H1 (cell line): Measurements from ENCODE around the gene VASN. TPM values are rescaled to one million over a fixed set of nuclear protein-coding genes. Genes with fewer than 3 reads are reported as not detected.

Source experiments
- CTCF ChIA-PET: fragments of 300-600 bp; sonication (Branson Sonifier 250); formaldehyde crosslinking; loops from one replicate; lab custom pipeline; 2021; ENCODE audit not compliant: partially characterized antibody; lab: Charles Lee
- POLR2A ChIA-PET: fragments of 300-600 bp; sonication (Branson Sonifier 250); formaldehyde crosslinking; loops from one replicate; lab custom pipeline; 2021; ENCODE audit warnings: inconsistent platforms; ENCODE audit not compliant: partially characterized antibody; lab: Charles Lee
- DNase-seq, 2 experiments: peaks; one replicate each; pipeline versions ENCODE4 v3.0.0 to v3.0.0-alpha.2; 2010 to 2022; ENCODE audit warnings: low spot score in 2 of 2, low read depth in 1 of 2, mixed read lengths in 1 of 2
- FAIRE-seq: peaks from 2 replicates; lab custom pipeline; 2011; peaks lifted over from hg19 to GRCh38; lab: Jason Lieb, UNC
- H2AFZ ChIP-seq: 2 replicates; pipeline ENCODE4 v1.8.1; 2012; ENCODE audit warnings: low read length, inconsistent platforms
- H2AK5ac ChIP-seq: 2 replicates; pipeline ENCODE4 v1.6.1; 2013; ENCODE audit warnings: low read depth, low read length
- H2BK120ac ChIP-seq: replicated peaks from 2 replicates; pipeline ENCODE3; 2013; ENCODE audit warnings: low read depth, low read length, inconsistent platforms
- H2BK12ac ChIP-seq: 2 replicates; pipeline ENCODE4 v1.6.1; 2013; ENCODE audit warnings: low read depth, low read length
- H2BK15ac ChIP-seq: 2 replicates; pipeline ENCODE4 v1.6.1; 2013; ENCODE audit warnings: low read length
- H2BK20ac ChIP-seq: 2 replicates; pipeline ENCODE4 v1.6.1; 2013; ENCODE audit warnings: low read length
- H2BK5ac ChIP-seq: 2 replicates; pipeline ENCODE4 v1.6.1; 2013; ENCODE audit warnings: low read depth, low read length
- H3K14ac ChIP-seq: 2 replicates; pipeline ENCODE4 v1.6.1; 2013; ENCODE audit warnings: inconsistent platforms; ENCODE audit not compliant: insufficient read length
- H3K18ac ChIP-seq: 2 replicates; pipeline ENCODE4 v1.6.1; 2013; ENCODE audit warnings: low read length; ENCODE audit errors: extremely low read depth
- H3K23ac ChIP-seq: 2 replicates; pipeline ENCODE4 v1.6.1; 2013; ENCODE audit warnings: inconsistent platforms; ENCODE audit not compliant: insufficient read length
- H3K23me2 ChIP-seq: 2 replicates; pipeline ENCODE4 v1.6.1; 2013; ENCODE audit warnings: low read depth, low read length
- H3K27ac ChIP-seq: 2 replicates; pipeline ENCODE4 v1.6.1; 2011; ENCODE audit warnings: low read depth, low read length, inconsistent platforms
- H3K27me3 ChIP-seq, 4 experiments: replicated peaks in 1 of 4; 1 replicate in 1 of 4; 2 replicates in 3 of 4; pipeline versions ENCODE4 v1.6.1 to v1.8.1; 2011 to 2013; ENCODE audit warnings: low read length in 3 of 4, mild to moderate bottlenecking in 3 of 4, inconsistent platforms in 2 of 4, mixed read lengths in 2 of 4, moderate library complexity in 1 of 4; ENCODE audit not compliant: control insufficient read depth in 3 of 4, insufficient read depth in 3 of 4; ENCODE audit errors: extremely low read depth in 1 of 4
- H3K36me3 ChIP-seq, 4 experiments: 2 replicates each; pipeline versions ENCODE4 v1.6.1 to v1.8.1; 2011 to 2013; ENCODE audit warnings: mild to moderate bottlenecking in 4 of 4, low read length in 3 of 4, moderate library complexity in 2 of 4, control low read depth in 1 of 4, inconsistent platforms in 1 of 4; ENCODE audit not compliant: insufficient read depth in 4 of 4, control insufficient read depth in 2 of 4
- H3K4ac ChIP-seq: replicated peaks from 2 replicates; pipeline ENCODE3; 2013; ENCODE audit warnings: low read length, low read depth, mixed read lengths, inconsistent platforms; ENCODE audit not compliant: insufficient read length
- H3K4me1 ChIP-seq, 4 experiments: replicated peaks in 1 of 4; 1 replicate in 1 of 4; 2 replicates in 3 of 4; pipeline versions ENCODE4 v1.6.1 to v1.8.1; 2011 to 2013; ENCODE audit warnings: low read length in 3 of 4, inconsistent platforms in 2 of 4, mixed read lengths in 1 of 4; ENCODE audit not compliant: insufficient read depth in 4 of 4, control insufficient read depth in 3 of 4
- H3K4me2 ChIP-seq, 2 experiments: 2 replicates each; pipeline versions ENCODE4 v1.6.1 to v1.8.1; 2011 to 2013; ENCODE audit warnings: low read depth in 2 of 2, low read length in 2 of 2, control low read depth in 1 of 2, inconsistent platforms in 1 of 2, mild to moderate bottlenecking in 1 of 2; ENCODE audit not compliant: insufficient read depth in 1 of 2
- H3K4me3 ChIP-seq, 4 experiments: fragments of 200-600, 300-600 bp in 1 of 4; sonication (generic), shearing (Covaris generic), sonication (Bioruptor Twin) in 1 of 4; 2 replicates each; pipeline versions ENCODE4 v1.5.1 to v1.8.1; 2011 to 2016; ENCODE audit warnings: low read length in 4 of 4, low read depth in 3 of 4, control low read depth in 2 of 4, inconsistent platforms in 2 of 4, mild to moderate bottlenecking in 2 of 4, mixed read lengths in 1 of 4, moderate library complexity in 1 of 4; ENCODE audit not compliant: insufficient read depth in 2 of 4; ENCODE audit errors: extremely low read depth in 1 of 4
- H3K56ac ChIP-seq: replicated peaks from 2 replicates; pipeline ENCODE3; 2013; ENCODE audit warnings: low read depth, mild to moderate bottlenecking, mixed read lengths, low read length, inconsistent platforms; ENCODE audit not compliant: insufficient read length
- H3K79me1 ChIP-seq: 2 replicates; pipeline ENCODE4 v1.6.1; 2013; ENCODE audit warnings: low read depth, low read length, control low read depth
- H3K79me2 ChIP-seq, 2 experiments: 2 replicates each; pipeline versions ENCODE4 v1.6.1 to v1.8.1; 2012 to 2013; ENCODE audit warnings: low read length in 2 of 2, mild to moderate bottlenecking in 2 of 2, inconsistent platforms in 1 of 2; ENCODE audit not compliant: insufficient read depth in 2 of 2, control insufficient read depth in 1 of 2
- H3K9ac ChIP-seq, 4 experiments: replicated peaks in 1 of 4; 1 replicate in 1 of 4; 2 replicates in 3 of 4; pipeline versions ENCODE4 v1.6.1 to v1.8.1; 2011 to 2013; ENCODE audit warnings: low read depth in 3 of 4, low read length in 3 of 4, control low read depth in 2 of 4, mild to moderate bottlenecking in 2 of 4, moderate library complexity in 2 of 4, inconsistent platforms in 1 of 4; ENCODE audit errors: extremely low read depth in 1 of 4
- H3K9me3 ChIP-seq, 2 experiments: 2 replicates each; pipeline versions ENCODE4 v1.6.1 to v1.8.1; 2012 to 2013; ENCODE audit warnings: mild to moderate bottlenecking in 2 of 2, moderate library complexity in 2 of 2, control low read depth in 1 of 2, inconsistent platforms in 1 of 2, low read depth in 1 of 2, low read length in 1 of 2, mixed read lengths in 1 of 2; ENCODE audit not compliant: insufficient read depth in 2 of 2
- H4K20me1 ChIP-seq, 2 experiments: replicated peaks in 1 of 2; 2 replicates each; pipeline versions ENCODE3 to v1.8.1; 2011 to 2013; ENCODE audit warnings: inconsistent platforms in 2 of 2, low read length in 2 of 2, mild to moderate bottlenecking in 1 of 2; ENCODE audit not compliant: insufficient read depth in 2 of 2, control insufficient read depth in 1 of 2
- H4K5ac ChIP-seq: 2 replicates; pipeline ENCODE4 v1.6.1; 2013; ENCODE audit warnings: low read length, low read depth, mixed read lengths, inconsistent platforms; ENCODE audit not compliant: insufficient read length
- H4K8ac ChIP-seq: 2 replicates; pipeline ENCODE4 v1.8.0; 2013; ENCODE audit warnings: mild to moderate bottlenecking, moderate library complexity, low read length, inconsistent platforms; ENCODE audit not compliant: insufficient read depth; ENCODE audit errors: extremely low read depth
- H4K91ac ChIP-seq: replicated peaks from 2 replicates; pipeline ENCODE3; 2013; ENCODE audit warnings: low read length, mixed read lengths, inconsistent platforms; ENCODE audit not compliant: insufficient read length
- ASH2L ChIP-seq: fragments of 200-600, 300-600 bp; sonication (generic); IDR thresholded peaks from one replicate; pipeline ENCODE4 v1.7.1; 2017; ENCODE audit warnings: low read length
- CTBP2 ChIP-seq: IDR thresholded peaks from 2 replicates; pipeline ENCODE4 v1.7.0; 2011; ENCODE audit warnings: borderline replicate concordance, mild to moderate bottlenecking, moderate library complexity, mixed read lengths, low read length; ENCODE audit not compliant: insufficient read depth, insufficient read length
- FOSL1 ChIP-seq: IDR thresholded peaks from 2 replicates; pipeline ENCODE4 v1.6.1; 2011; ENCODE audit warnings: mild to moderate bottlenecking, low read depth, low read length, moderate library complexity; ENCODE audit not compliant: insufficient read depth
- JUND ChIP-seq: IDR thresholded peaks from 2 replicates; pipeline ENCODE4 v1.6.1; 2011; ENCODE audit warnings: mild to moderate bottlenecking, improper control_type of control experiment, low read length
- RFX5 ChIP-seq: IDR thresholded peaks from 2 replicates; pipeline ENCODE4 v1.6.1; 2011; ENCODE audit warnings: low read depth, low read length, improper control_type of control experiment, borderline replicate concordance
- RNF2 ChIP-seq: fragments of 200-900, 300-1000 bp; sonication (generic); IDR thresholded peaks from 2 replicates; pipeline ENCODE4 v1.7.1; 2016; ENCODE audit warnings: borderline replicate concordance, low read depth, mild to moderate bottlenecking, antibody characterized with exemption, low read length; ENCODE audit not compliant: poor library complexity, severe bottlenecking; ENCODE audit errors: missing control alignments
- SAP30 ChIP-seq: fragments of 300-600 bp; sonication (generic); IDR thresholded peaks from 2 replicates; pipeline ENCODE4 v1.7.1; 2012; ENCODE audit warnings: low read length, moderate library complexity, mild to moderate bottlenecking, inconsistent platforms; ENCODE audit not compliant: insufficient read depth, insufficient replicate concordance
- SIN3A ChIP-seq, 2 experiments: IDR thresholded peaks in 1 of 2; conservative IDR thresholded peaks in 1 of 2; 2 replicates each; pipeline ENCODE4 v1.6.1; 2011 to 2012; ENCODE audit warnings: low read length in 2 of 2, improper control_type of control experiment in 1 of 2, low read depth in 1 of 2, mild to moderate bottlenecking in 1 of 2
- SP2 ChIP-seq: IDR thresholded peaks from 2 replicates; pipeline ENCODE4 v1.6.1; 2012; ENCODE audit warnings: mild to moderate bottlenecking, low read length, inconsistent platforms
- TCF12 ChIP-seq: IDR thresholded peaks from 2 replicates; pipeline ENCODE4 v1.6.1; 2011; ENCODE audit warnings: low read depth, mild to moderate bottlenecking, low read length
- TEAD4 ChIP-seq: IDR thresholded peaks from 2 replicates; pipeline ENCODE4 v1.6.1; 2012; ENCODE audit warnings: low read depth, low read length, inconsistent platforms, mixed read lengths
- YY1 ChIP-seq: IDR thresholded peaks from 2 replicates; pipeline ENCODE4 v1.6.1; 2011; ENCODE audit warnings: low read depth, mild to moderate bottlenecking, low read length
- WGBS, 2 experiments: shearing (Covaris generic) in 1 of 2; methylation state at CpG; one replicate each; pipeline versions ENCODE4 v1.1.6 to v1.1.7; 2013 to 2015; ENCODE audit warnings: low lambda C conversion rate in 2 of 2, mixed read lengths in 2 of 2, inconsistent platforms in 1 of 2, low coverage in 1 of 2, missing lambda C conversion rate in 1 of 2; ENCODE audit not compliant: insufficient replicate concordance in 2 of 2, insufficient coverage in 1 of 2, insufficient read length in 1 of 2; ENCODE audit errors: extremely low coverage in 1 of 2, missing lambda C conversion rate in 1 of 2; 5-methylcytosine and 5-hydroxymethylcytosine counted together
- polyA plus RNA-seq, 7 experiments: library from polyadenylated mRNA; depleted of rRNA in 3 of 7; stranded (reverse) in 5 of 7; unstranded in 2 of 7; fragments of >200 nt in 5 of 7; fragments of 200-250 nt in 2 of 7; gene quantifications; 1 replicate in 5 of 7; 2 replicates in 1 of 7; 4 replicates in 1 of 7; pipeline versions ENCODE4 v1.2.1 to v1.2.3, GENCODE V29; 2011 to 2013; ENCODE audit warnings: missing spikeins in 2 of 7, mixed read lengths in 2 of 7
- total RNA-seq: library from RNA; stranded (reverse); fragmentation: NEBNext Ultra II Directional; extraction: Animal tissue kit (Norgen Biotek cat#: 25700); gene quantifications from 2 replicates; pipeline ENCODE4 v1.2.1, GENCODE V29; 2021

Gene VASN
- total and polyA plus RNA-seq, 2 of the 8 experiments (the other 6 are each of a cell fraction or from before 2014, with no cell fraction given) = 9.6 to 11.3 TPM

GRCh38 chr16:4411684-4412083 lies 40.0 kb downstream of the VASN start:
- no peak overlapping the region for H3K27ac ChIP-seq
- no peak overlapping the region for H2BK5ac ChIP-seq
- no peak overlapping the region for H3K23ac ChIP-seq
- H3K9me3 ChIP-seq = no peaks in the 10 kb centered on the region
- no peak overlapping the region for H2BK120ac ChIP-seq
- ChIA-PET POLR2A (interaction anchor here (1.1 kb wide), 1 partner anchor 12 kb away, joined by 3 read pairs; no protein-coding TSS in a partner anchor), CTCF (interaction anchor here (0.8 to 17.2 kb wide), 7 partner anchors 8 to 157 kb away, joined by 3 to 659 read pairs (median 4); no protein-coding TSS in a partner anchor)
- H4K5ac ChIP-seq = no peak overlapping the region
- peaks cover 6% of the 10 kb centered on the region; the same call in 1 of the 2 replicates for H3K23me2 ChIP-seq
- H3K79me1 ChIP-seq = 0 out of 2 replicates have a peak, but pooled peaks cover 3% of the 10 kb centered on the region
- H3K4me1 ChIP-seq = peaks cover 2 to 8% (median 4%) of the 10 kb centered on the region in 4 experiments; a peak in 6 of 7 replicates
- no peak overlapping the region for H3K9ac ChIP-seq
- no peaks in the 10 kb centered on the region for H3K79me2 ChIP-seq
- H2BK15ac ChIP-seq = no peak overlapping the region
- WGBS, 2 experiments = 82% methylated on average over 15 of the region's 16 CpGs; no CpG with 5 or more reads in 1 of the 2 experiments
- no peak overlapping the region for H3K56ac ChIP-seq
- H4K20me1 ChIP-seq = peaks cover 0 to 12% of the 10 kb centered on the region in 2 experiments
- no peak overlapping the region for H3K4me3 ChIP-seq
- DNase-seq = no peak
- no peak overlapping the region for H2BK12ac ChIP-seq
- H3K14ac ChIP-seq = no peak overlapping the region
- no peak overlapping the region for H3K4ac ChIP-seq
- no peak overlapping the region for H2AK5ac ChIP-seq
- H4K8ac ChIP-seq = no peak overlapping the region
- H4K91ac ChIP-seq = no peak overlapping the region
- H3K27me3 ChIP-seq = no peaks in the 10 kb centered on the region
- TF ChIP-seq FOSL1 (no peak), CTBP2 (no peak), ASH2L (no peak), YY1 (no peak), TEAD4 (no peak), SAP30 (no peak), RNF2 (no peak), JUND (no peak), SP2 (no peak), SIN3A (conservative IDR thresholded peaks at IDR 0.05 in 1 of 2, IDR thresholded peaks at IDR 0.05 in 1 of 2; ENCODE audit: low read depth in 1 of 2, low read length in 2 of 2) (no peak), TCF12 (no peak), RFX5 (no peak)
- no peak overlapping the region for H2AFZ ChIP-seq
- no peak for FAIRE-seq
- H3K36me3 ChIP-seq = no peaks in the 10 kb centered on the region; a peak in 1 of 8 replicates
- H3K18ac ChIP-seq = no peak overlapping the region
- H3K4me2 ChIP-seq = no peak overlapping the region
- H2BK20ac ChIP-seq = no peak overlapping the region
